ENCODE results near the gene FAM114A1. TPM values are rescaled to one million over a fixed set of nuclear protein-coding genes. Genes with fewer than 3 reads are reported as not detected.
A peak's percentile ranks its signal among the peaks of the same experiment; 100 is the strongest.

FAM114A1 gene
- total and polyA plus RNA-seq, 2 of the 4 experiments (the other 2 are of a cell fraction) = 135 to 649 TPM

DNA sequence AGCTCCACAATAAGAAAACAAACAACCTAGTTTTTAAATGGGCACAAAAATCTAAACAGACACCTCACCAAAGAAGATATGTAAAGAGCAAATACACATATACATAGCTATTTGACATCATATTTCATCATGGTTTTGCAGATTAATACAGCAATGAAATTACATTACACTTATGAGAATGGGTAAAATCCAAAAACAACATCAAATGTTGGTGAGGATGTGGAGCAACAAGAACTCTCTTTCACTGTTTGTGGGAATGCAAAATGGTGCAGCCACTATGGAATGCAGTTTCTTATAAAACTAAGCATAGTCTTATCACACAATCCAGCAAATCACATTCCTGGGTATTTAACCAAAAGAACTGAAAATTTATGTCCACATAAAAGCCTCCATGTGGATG lies 36.0 kb upstream of the FAM114A1 start:
- no peak overlapping the region for H3K56ac ChIP-seq (ENCODE audit: extremely low read depth, insufficient read depth, low read length)
- no peak overlapping the region for H2BK20ac ChIP-seq (ENCODE audit: low read depth, low read length)
- peaks cover 14% of the 10 kb centered on the region; the same call in 1 of the 2 replicates for H3K4me1 ChIP-seq (ENCODE audit: control insufficient read depth, insufficient read depth, low read length)
- no peak overlapping the region for H4K8ac ChIP-seq (ENCODE audit: low read depth in 2 of 2, low read length in 2 of 2)
- peaks cover 0 to 7% of the 10 kb centered on the region in 2 experiments; a peak in 1 of 4 replicates for H3K79me1 ChIP-seq (ENCODE audit: low read depth in 1 of 2, low read length in 2 of 2)
- no peak overlapping the region for H3K14ac ChIP-seq (replicated peaks; ENCODE audit: low read depth, low read length)
- no peak overlapping the region for H3K23ac ChIP-seq (ENCODE audit: low read depth, low read length)
- no peak overlapping the region for H2BK15ac ChIP-seq (ENCODE audit: low read depth, low read length)
- in situ Hi-C loops (cut with MboI; ENCODE audit: low sequenced_read_pairs) (no loop called here), dilution Hi-C loops (cut with HindIII; ENCODE audit: low sequenced_read_pairs, unreplicated experiment) (no loop called here), intact Hi-C loops (cut with micrococcal nuclease) (no loop called here)
- H3K36me3 ChIP-seq (ENCODE audit: control insufficient read depth, insufficient read depth, low read length) = no peaks in the 10 kb centered on the region
- ATAC-seq (ENCODE audit: low read depth) = peak; percentile 85
- no peaks in the 10 kb centered on the region for H4K20me1 ChIP-seq (ENCODE audit: insufficient read depth, low read length)
- no peak overlapping the region for H3K4me2 ChIP-seq (ENCODE audit: low read depth, low read length)
- no peak overlapping the region for H2BK5ac ChIP-seq (ENCODE audit: low read depth, low read length, poor library complexity, severe bottlenecking)
- no peak overlapping the region for H3K9ac ChIP-seq (ENCODE audit: low read depth, low read length)
- ChIA-PET POLR2A (ENCODE audit: unreplicated experiment) (interaction anchor here (0.6 kb wide), 1 partner anchor 141 kb away, joined by 14 read pairs; no protein-coding TSS in a partner anchor), CTCF (interaction anchor here (0.6 to 1.6 kb wide), 2 partner anchors 29 to 59 kb away, joined by 4 to 5 read pairs; no protein-coding TSS in a partner anchor)
- no peak overlapping the region for H2AK5ac ChIP-seq (ENCODE audit: low read depth, low read length)
- peaks cover 9% of the 10 kb centered on the region for H3K9me3 ChIP-seq (ENCODE audit: control insufficient read depth, insufficient read depth, low read length)
- no peak overlapping the region for H4K5ac ChIP-seq (ENCODE audit: low read depth, low read length)
- H3K18ac ChIP-seq (ENCODE audit: low read depth, low read length) = no peak overlapping the region
- TF ChIP-seq SMC3 (IDR thresholded peaks at IDR 0.05; ENCODE audit: low read depth, low read length) = no peak
- TF ChIP-seq, protein P1, sequence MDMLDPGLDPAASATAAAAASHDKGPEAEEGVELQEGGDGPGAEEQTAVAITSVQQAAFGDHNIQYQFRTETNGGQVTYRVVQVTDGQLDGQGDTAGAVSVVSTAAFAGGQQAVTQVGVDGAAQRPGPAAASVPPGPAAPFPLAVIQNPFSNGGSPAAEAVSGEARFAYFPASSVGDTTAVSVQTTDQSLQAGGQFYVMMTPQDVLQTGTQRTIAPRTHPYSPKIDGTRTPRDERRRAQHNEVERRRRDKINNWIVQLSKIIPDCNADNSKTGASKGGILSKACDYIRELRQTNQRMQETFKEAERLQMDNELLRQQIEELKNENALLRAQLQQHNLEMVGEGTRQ (IDR thresholded peaks at IDR 0.05; ENCODE audit: low read depth, low read length) = no peak
- TF ChIP-seq, protein P2, sequence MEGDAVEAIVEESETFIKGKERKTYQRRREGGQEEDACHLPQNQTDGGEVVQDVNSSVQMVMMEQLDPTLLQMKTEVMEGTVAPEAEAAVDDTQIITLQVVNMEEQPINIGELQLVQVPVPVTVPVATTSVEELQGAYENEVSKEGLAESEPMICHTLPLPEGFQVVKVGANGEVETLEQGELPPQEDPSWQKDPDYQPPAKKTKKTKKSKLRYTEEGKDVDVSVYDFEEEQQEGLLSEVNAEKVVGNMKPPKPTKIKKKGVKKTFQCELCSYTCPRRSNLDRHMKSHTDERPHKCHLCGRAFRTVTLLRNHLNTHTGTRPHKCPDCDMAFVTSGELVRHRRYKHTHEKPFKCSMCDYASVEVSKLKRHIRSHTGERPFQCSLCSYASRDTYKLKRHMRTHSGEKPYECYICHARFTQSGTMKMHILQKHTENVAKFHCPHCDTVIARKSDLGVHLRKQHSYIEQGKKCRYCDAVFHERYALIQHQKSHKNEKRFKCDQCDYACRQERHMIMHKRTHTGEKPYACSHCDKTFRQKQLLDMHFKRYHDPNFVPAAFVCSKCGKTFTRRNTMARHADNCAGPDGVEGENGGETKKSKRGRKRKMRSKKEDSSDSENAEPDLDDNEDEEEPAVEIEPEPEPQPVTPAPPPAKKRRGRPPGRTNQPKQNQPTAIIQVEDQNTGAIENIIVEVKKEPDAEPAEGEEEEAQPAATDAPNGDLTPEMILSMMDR (conservative IDR thresholded peaks at IDR 0.05; ENCODE audit: low read depth, low read length) = no peak
- no peak for TF ChIP-seq MAFK (IDR thresholded peaks at IDR 0.05; ENCODE audit: low read depth, low read length)
- peaks cover 9% of the 10 kb centered on the region for H3K9me1 ChIP-seq (ENCODE audit: insufficient read depth, low read length)
- peak; percentile 72 for DNase-seq
- H3K27me3 ChIP-seq (ENCODE audit: control insufficient read depth, insufficient read depth, low read length) = no peaks in the 10 kb centered on the region
- no peak overlapping the region for H2BK120ac ChIP-seq (ENCODE audit: low read depth, low read length)
- H3K27ac ChIP-seq (ENCODE audit: insufficient read depth, low read length) = no peak overlapping the region
- H3K4ac ChIP-seq (ENCODE audit: low read depth, low read length) = no peak overlapping the region
- H3K4me3 ChIP-seq (ENCODE audit: insufficient read depth, low read depth, low read length) = no peak overlapping the region
- no peak overlapping the region for H4K91ac ChIP-seq (ENCODE audit: insufficient read depth, low read depth, low read length)
- no peak overlapping the region for H2AFZ ChIP-seq (replicated peaks; ENCODE audit: low read length, poor library complexity)
- H2AK9ac ChIP-seq (replicated peaks; ENCODE audit: low read depth, low read length, poor library complexity) = no peak overlapping the region
- no TSS peak for BruUV-seq (replicated peaks)
